Measurements from ENCODE around the gene CASQ2. TPM values are rescaled to one million over a fixed set of nuclear protein-coding genes. Genes with fewer than 3 reads are reported as not detected.

CASQ2 gene
- total and polyA plus RNA-seq, 2 of the 4 experiments (the other 2 are of a cell fraction) = not detected

DNA sequence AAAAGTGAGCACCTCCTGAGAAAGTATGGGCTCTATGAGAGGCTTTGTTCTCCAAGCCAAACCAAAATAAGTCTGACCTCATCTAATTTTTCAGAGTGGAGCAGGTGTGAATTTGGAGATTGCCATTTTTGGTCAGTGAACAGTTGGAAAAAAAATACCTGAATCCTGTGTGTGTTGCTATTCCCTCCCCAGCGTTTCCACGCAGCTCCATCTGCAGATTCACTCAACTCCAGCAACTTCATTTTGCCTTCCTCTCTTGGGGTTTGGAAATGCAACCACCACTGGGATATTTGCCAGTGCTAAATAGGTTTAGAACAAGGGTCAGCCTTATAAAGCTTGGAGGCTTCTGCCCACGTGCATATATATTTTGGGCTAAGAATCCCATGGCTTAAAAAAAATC is 11.2 kb downstream of the CASQ2 start:
- H2AFZ ChIP-seq (replicated peaks; ENCODE audit: low read length, poor library complexity) = no peak overlapping the region
- H3K27ac ChIP-seq (ENCODE audit: insufficient read depth, low read length) = no peak overlapping the region
- TF ChIP-seq SMC3 (IDR thresholded peaks at IDR 0.05; ENCODE audit: low read depth, low read length) = no peak
- TF ChIP-seq, protein P1, sequence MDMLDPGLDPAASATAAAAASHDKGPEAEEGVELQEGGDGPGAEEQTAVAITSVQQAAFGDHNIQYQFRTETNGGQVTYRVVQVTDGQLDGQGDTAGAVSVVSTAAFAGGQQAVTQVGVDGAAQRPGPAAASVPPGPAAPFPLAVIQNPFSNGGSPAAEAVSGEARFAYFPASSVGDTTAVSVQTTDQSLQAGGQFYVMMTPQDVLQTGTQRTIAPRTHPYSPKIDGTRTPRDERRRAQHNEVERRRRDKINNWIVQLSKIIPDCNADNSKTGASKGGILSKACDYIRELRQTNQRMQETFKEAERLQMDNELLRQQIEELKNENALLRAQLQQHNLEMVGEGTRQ (IDR thresholded peaks at IDR 0.05; ENCODE audit: low read depth, low read length) = no peak
- no peak for TF ChIP-seq CEBPB (IDR thresholded peaks at IDR 0.05; ENCODE audit: low read depth, low read length)
- no peak for TF ChIP-seq CTCF (conservative IDR thresholded peaks at IDR 0.05; ENCODE audit: low read depth, low read length)
- H4K20me1 ChIP-seq (ENCODE audit: insufficient read depth, low read length) = no peaks in the 10 kb centered on the region
- no peaks in the 10 kb centered on the region for H3K4me1 ChIP-seq (ENCODE audit: control insufficient read depth, insufficient read depth, low read length)
- ATAC-seq (ENCODE audit: low read depth) = no peak
- no peaks in the 10 kb centered on the region for H3K9me3 ChIP-seq (ENCODE audit: control insufficient read depth, insufficient read depth, low read length)
- no peak overlapping the region for H3K14ac ChIP-seq (replicated peaks; ENCODE audit: low read depth, low read length)
- no peaks in the 10 kb centered on the region for H3K9me1 ChIP-seq (ENCODE audit: insufficient read depth, low read length)
- no peak overlapping the region for H2BK20ac ChIP-seq (ENCODE audit: low read depth, low read length)
- WGBS, 2 experiments (ENCODE audit: extremely low coverage in 2 of 2, insufficient read length in 1 of 2) = no CpG with 5 or more reads among the region's 3 CpGs
- H3K18ac ChIP-seq (ENCODE audit: low read depth, low read length) = no peak overlapping the region
- in situ Hi-C loops (cut with MboI; ENCODE audit: low sequenced_read_pairs) (no loop called here), dilution Hi-C loops (cut with HindIII; ENCODE audit: low sequenced_read_pairs, unreplicated experiment) (no loop called here), intact Hi-C loops (cut with micrococcal nuclease) (no loop called here)
- H3K27me3 ChIP-seq (ENCODE audit: control insufficient read depth, insufficient read depth, low read length) = peaks cover 16% of the 10 kb centered on the region
- H3K4me3 ChIP-seq (ENCODE audit: insufficient read depth, low read depth, low read length) = no peak overlapping the region
- ChIA-PET CTCF (no interaction called here), POLR2A (ENCODE audit: unreplicated experiment) (no interaction called here)
- DNase-seq = no peak
- no peak overlapping the region for H2BK5ac ChIP-seq (ENCODE audit: low read depth, low read length, poor library complexity, severe bottlenecking)
- H3K4ac ChIP-seq (ENCODE audit: low read depth, low read length) = no peak overlapping the region
- no TSS peak for BruUV-seq (replicated peaks)
- H2AK9ac ChIP-seq (replicated peaks; ENCODE audit: low read depth, low read length, poor library complexity) = no peak overlapping the region
- no peaks in the 10 kb centered on the region for H3K36me3 ChIP-seq (ENCODE audit: control insufficient read depth, insufficient read depth, low read length)
- H3K56ac ChIP-seq (ENCODE audit: extremely low read depth, insufficient read depth, low read length) = no peak overlapping the region
- no peaks in the 10 kb centered on the region for H3K79me1 ChIP-seq (ENCODE audit: low read depth in 1 of 2, low read length in 2 of 2)
- H4K5ac ChIP-seq (ENCODE audit: low read depth, low read length) = no peak overlapping the region
- H2BK120ac ChIP-seq (ENCODE audit: low read depth, low read length) = no peak overlapping the region
- H2BK15ac ChIP-seq (ENCODE audit: low read depth, low read length) = no peak overlapping the region
- no peak overlapping the region for H3K9ac ChIP-seq (ENCODE audit: low read depth, low read length)
- no peak overlapping the region for H3K4me2 ChIP-seq (ENCODE audit: low read depth, low read length)
- H2AK5ac ChIP-seq (ENCODE audit: low read depth, low read length) = no peak overlapping the region
- no peak overlapping the region for H3K23ac ChIP-seq (ENCODE audit: low read depth, low read length)
- H4K91ac ChIP-seq (ENCODE audit: insufficient read depth, low read depth, low read length) = no peak overlapping the region
- no peak overlapping the region for H4K8ac ChIP-seq (ENCODE audit: low read depth in 2 of 2, low read length in 2 of 2)

Data from IMR-90 (cell line).